HG03139 (cell line): Measurements from ENCODE around the gene PABPN1.

Experiments used
- ATAC-seq: cut with Tn5 transposase; IDR thresholded peaks from one replicate; pipeline ENCODE4 v1.9.1; 2021; ENCODE audit not compliant: unreplicated experiment

Gene PABPN1

GRCh38 chr14:23358042-23358441, 36.8 kb downstream of the PABPN1 start:
- ATAC-seq, result no peak

GRCh38 chr14:23358553-23359166, 37.4 kb downstream of the PABPN1 start:
- ATAC-seq, result no peak

- ATAC-seq, result no peak
These were observed 37.9 kb downstream of the PABPN1 start for GRCh38 chr14:23359167-23359626.

GRCh38 chr14:23359722-23360447, 38.6 kb downstream of the PABPN1 start:
- ATAC-seq, result no peak

DNA sequence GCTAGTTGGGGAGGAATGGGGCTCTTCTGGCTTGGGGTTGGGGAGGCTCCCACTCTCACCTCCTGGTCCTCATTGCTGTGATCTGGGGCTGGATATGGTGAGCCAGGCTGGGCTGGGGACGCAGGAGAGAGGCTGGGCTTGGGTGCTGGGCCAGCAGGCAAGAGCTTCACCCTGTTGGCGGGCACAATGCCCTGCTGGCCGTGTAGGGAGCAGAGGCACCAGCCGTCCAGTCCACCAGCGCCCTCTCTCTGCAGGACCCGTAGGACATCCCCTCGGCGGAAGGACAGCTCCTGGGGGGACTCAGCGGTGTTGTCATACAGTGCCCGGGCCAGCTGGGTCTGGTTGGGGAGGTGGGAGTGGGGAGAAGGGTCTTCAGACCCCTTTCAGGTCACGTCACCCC, 39.2 kb downstream of the PABPN1 start:
- ATAC-seq, result no peak

GRCh38 chr14:23361320-23361719, 40.1 kb downstream of the PABPN1 start:
- no peak for ATAC-seq

DNA sequence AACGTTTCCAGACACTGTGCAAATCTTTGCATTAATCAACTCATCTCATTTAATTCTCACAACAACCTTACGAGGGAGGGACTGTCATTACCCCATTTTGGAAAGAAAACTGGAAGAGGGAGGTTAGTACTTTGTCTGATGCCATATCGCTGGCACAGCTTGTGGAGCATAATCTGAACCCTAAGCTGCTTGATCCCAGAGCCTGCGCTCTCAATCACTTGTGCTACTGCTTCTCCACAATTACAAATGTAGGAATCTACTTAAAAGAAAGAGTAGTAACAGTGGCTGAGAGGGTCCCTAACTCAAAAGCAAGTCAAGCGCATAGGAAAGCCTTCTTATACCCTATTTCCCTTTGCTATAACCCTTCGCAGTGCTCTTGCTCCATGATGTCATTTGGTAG, 40.5 kb downstream of the PABPN1 start:
- no peak for ATAC-seq

DNA sequence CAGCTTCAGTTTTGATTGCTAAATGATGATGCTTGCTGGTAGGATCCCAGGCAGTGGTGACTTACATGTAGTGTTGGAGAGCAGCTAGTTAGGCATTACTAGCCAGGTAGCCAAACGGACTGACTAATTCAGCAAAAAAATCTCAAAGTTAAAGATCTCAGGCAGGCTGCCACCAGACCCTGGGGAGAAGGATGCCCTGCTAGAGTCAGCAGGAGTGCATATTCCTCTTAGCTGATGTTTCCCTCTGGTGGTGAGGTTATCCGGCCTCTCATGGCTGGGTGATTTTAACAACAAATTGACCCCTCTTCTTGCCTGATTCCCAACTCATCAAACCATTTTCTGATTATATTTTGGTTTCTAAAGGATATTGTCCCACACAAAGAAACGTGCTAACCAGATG, 40.9 kb downstream of the PABPN1 start:
- no peak for ATAC-seq

- no peak for ATAC-seq
These were observed 43.1 kb downstream of the PABPN1 start for GRCh38 chr14:23364164-23365035.

GRCh38 chr14:23365036-23365731, 43.9 kb downstream of the PABPN1 start, which contains the start of gene EFS:
Gene EFS (minus strand): TSS chr14:23365172. CDS start chr14:23365025, 147 bp downstream.
- ATAC-seq, result no peak

GRCh38 chr14:23365732-23366425, 44.6 kb downstream of the PABPN1 start:
- no peak for ATAC-seq

- ATAC-seq, result no peak
These were observed 45.2 kb downstream of the PABPN1 start for GRCh38 chr14:23366426-23366921.

- ATAC-seq, result no peak
These were observed 49.0 kb downstream of the PABPN1 start for GRCh38 chr14:23370221-23370620.

GRCh38 chr14:23371865-23372264, 50.6 kb downstream of the PABPN1 start:
- ATAC-seq, result no peak

DNA sequence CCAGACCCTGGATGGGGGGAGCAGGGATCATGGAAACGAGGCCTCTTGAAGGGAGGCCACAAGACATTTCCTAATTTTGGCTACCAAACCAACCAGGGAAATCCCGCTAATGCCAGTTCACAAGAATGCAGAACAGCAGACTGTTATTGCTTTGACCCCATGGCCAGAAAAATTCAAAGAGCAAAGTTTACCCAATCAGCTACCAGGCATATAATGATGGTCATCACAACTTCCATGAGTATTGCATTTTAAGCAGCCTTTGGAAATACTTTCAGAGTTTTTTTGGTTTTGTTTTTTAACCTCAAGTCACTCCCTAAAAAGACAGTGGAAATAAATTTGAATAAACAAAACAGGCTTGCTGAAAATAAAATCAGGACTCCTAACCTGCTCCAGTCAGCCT, 51.3 kb downstream of the PABPN1 start, which contains the start of gene IL25:
Gene IL25 (plus strand): TSS at position 301 of the 400 bp plus-strand sequence.
- no peak for ATAC-seq

DNA sequence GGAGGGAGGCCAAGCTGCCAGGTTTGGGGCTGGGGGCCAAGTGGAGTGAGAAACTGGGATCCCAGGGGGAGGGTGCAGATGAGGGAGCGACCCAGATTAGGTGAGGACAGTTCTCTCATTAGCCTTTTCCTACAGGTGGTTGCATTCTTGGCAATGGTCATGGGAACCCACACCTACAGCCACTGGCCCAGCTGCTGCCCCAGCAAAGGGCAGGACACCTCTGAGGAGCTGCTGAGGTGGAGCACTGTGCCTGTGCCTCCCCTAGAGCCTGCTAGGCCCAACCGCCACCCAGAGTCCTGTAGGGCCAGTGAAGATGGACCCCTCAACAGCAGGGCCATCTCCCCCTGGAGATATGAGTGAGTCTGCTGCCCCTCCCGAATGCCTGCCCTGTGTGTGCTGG, 51.8 kb downstream of the PABPN1 start:
- no peak for ATAC-seq
